HepG2 (cell line): ENCODE measurements around the gene MTHFD1L. TPM values are rescaled to one million over a fixed set of nuclear protein-coding genes. Genes with fewer than 3 reads are reported as not detected.

ENCODE experiments used
- FOXA1 ChIP-seq, 2 experiments: fragments of 450-650 bp in 1 of 2; sonication (generic) in 1 of 2; formaldehyde crosslinking in 1 of 2; IDR thresholded peaks; 2 replicates each; pipeline versions ENCODE4 v1.4.0 to v1.6.1; 2016 to 2020; ENCODE audit warnings: missing genetic modification reagents in 1 of 2
- FOXA3 ChIP-seq: IDR thresholded peaks from 2 replicates; pipeline ENCODE4 v1.6.1; 2016; ENCODE audit warnings: missing genetic modification reagents, missing compliant biosample characterization
- HNRNPLL ChIP-seq: fragments of 200-400 bp; formaldehyde crosslinking; IDR thresholded peaks from 2 replicates; pipeline ENCODE4 v1.6.1; 2017; ENCODE audit warnings: mild to moderate bottlenecking, low read depth, low read length; ENCODE audit not compliant: poor library complexity, severe bottlenecking
- PITX1 ChIP-seq: sonication (generic); formaldehyde crosslinking; IDR thresholded peaks from 2 replicates; pipeline ENCODE4 v1.5.1; 2020; ENCODE audit warnings: mild to moderate bottlenecking, missing genetic modification reagents
- SKI ChIP-seq: fragments of 450-650 bp; IDR thresholded peaks from one replicate; pipeline ENCODE4 v1.6.1; 2018; ENCODE audit warnings: mild to moderate bottlenecking; ENCODE audit not compliant: partially characterized antibody
- SNAPC4 ChIP-seq: sonication (generic); formaldehyde crosslinking; IDR thresholded peaks from 2 replicates; pipeline ENCODE4 v1.4.0; 2020; ENCODE audit warnings: mild to moderate bottlenecking, missing genetic modification reagents
- SP140L ChIP-seq: sonication (generic); formaldehyde crosslinking; IDR thresholded peaks from 2 replicates; pipeline ENCODE4 v1.4.0; 2020; ENCODE audit warnings: missing genetic modification reagents, borderline replicate concordance
- ZBTB20 ChIP-seq: sonication (generic); formaldehyde crosslinking; IDR thresholded peaks from 2 replicates; pipeline ENCODE4 v1.8.1; 2023; ENCODE audit warnings: missing genetic modification reagents, low read depth, mild to moderate bottlenecking, borderline replicate concordance
- ZNF18 ChIP-seq: sonication (generic); formaldehyde crosslinking; IDR thresholded peaks from 2 replicates; pipeline ENCODE4 v1.8.0; 2022; ENCODE audit warnings: mild to moderate bottlenecking, missing genetic modification reagents; ENCODE audit not compliant: insufficient replicate concordance
- ZNF225 ChIP-seq: sonication (generic); formaldehyde crosslinking; IDR thresholded peaks from 2 replicates; pipeline ENCODE4 v1.4.0; 2020; ENCODE audit warnings: mild to moderate bottlenecking, missing genetic modification reagents
- ZNF569 ChIP-seq: sonication (generic); formaldehyde crosslinking; IDR thresholded peaks from 2 replicates; pipeline ENCODE4 v1.5.0; 2020; ENCODE audit warnings: mild to moderate bottlenecking, missing genetic modification reagents, moderate library complexity, borderline replicate concordance
- ZNF720 ChIP-seq: sonication (generic); formaldehyde crosslinking; IDR thresholded peaks from 2 replicates; pipeline ENCODE4 v1.4.0; 2020; ENCODE audit warnings: missing genetic modification reagents
- ZNF776 ChIP-seq: sonication (generic); formaldehyde crosslinking; IDR thresholded peaks from 2 replicates; pipeline ENCODE4 v1.4.0; 2020; ENCODE audit warnings: mild to moderate bottlenecking, missing genetic modification reagents
- ZXDC ChIP-seq: sonication (generic); formaldehyde crosslinking; IDR thresholded peaks from 2 replicates; pipeline ENCODE4 v1.5.0; 2020; ENCODE audit warnings: mild to moderate bottlenecking, missing genetic modification reagents
- polyA plus RNA-seq, 8 experiments: library from polyadenylated mRNA; depleted of rRNA in 3 of 8; stranded (reverse) in 7 of 8; unstranded in 1 of 8; fragments of >200 nt; fragmentation: Illumina TruSeq in 4 of 8; extraction: Trizol in 4 of 8; gene quantifications; 2 replicates each; pipeline versions ENCODE4 v1.2.1 to v1.2.3, GENCODE V29; 2011 to 2016; ENCODE audit warnings: low read depth in 4 of 8, missing spikeins in 1 of 8, mixed read lengths in 1 of 8; ENCODE audit not compliant: insufficient read depth in 1 of 8
- total RNA-seq, 5 experiments: library from RNA; depleted of rRNA; stranded (reverse); fragments of >200 nt; fragmentation: Illumina TruSeq; extraction: Trizol; gene quantifications; 2 replicates each; pipeline ENCODE4 v1.2.3, GENCODE V29; 2016; ENCODE audit warnings: low read depth in 1 of 5
- TF ChIP-seq, protein P1 (sequence below): sonication (generic); formaldehyde crosslinking; IDR thresholded peaks from 2 replicates; pipeline ENCODE4 v1.4.0; 2020; ENCODE audit warnings: missing genetic modification reagents
- TF ChIP-seq, protein P2 (sequence below): sonication (generic); formaldehyde crosslinking; IDR thresholded peaks from 2 replicates; pipeline ENCODE4 v1.4.0; 2020; ENCODE audit warnings: missing genetic modification reagents, borderline replicate concordance

The MTHFD1L gene
- total and polyA plus RNA-seq, 2 of the 13 experiments (the other 11 are each of a cell fraction or from before 2014, with no cell fraction given), result 24.0 to 39.6 TPM

- TF ChIP-seq ZNF569 (CRISPR knock-in tag), result no peak
- TF ChIP-seq ZXDC, result no peak
- TF ChIP-seq ZNF776 (CRISPR knock-in tag), result no peak
- TF ChIP-seq ZNF225, result no peak
- no peak for TF ChIP-seq FOXA1 (IDR thresholded peaks at IDR 0.05)
- no peak for TF ChIP-seq FOXA1 (CRISPR knock-in tag; IDR thresholded peaks at IDR 0.05)
- TF ChIP-seq, protein P1, sequence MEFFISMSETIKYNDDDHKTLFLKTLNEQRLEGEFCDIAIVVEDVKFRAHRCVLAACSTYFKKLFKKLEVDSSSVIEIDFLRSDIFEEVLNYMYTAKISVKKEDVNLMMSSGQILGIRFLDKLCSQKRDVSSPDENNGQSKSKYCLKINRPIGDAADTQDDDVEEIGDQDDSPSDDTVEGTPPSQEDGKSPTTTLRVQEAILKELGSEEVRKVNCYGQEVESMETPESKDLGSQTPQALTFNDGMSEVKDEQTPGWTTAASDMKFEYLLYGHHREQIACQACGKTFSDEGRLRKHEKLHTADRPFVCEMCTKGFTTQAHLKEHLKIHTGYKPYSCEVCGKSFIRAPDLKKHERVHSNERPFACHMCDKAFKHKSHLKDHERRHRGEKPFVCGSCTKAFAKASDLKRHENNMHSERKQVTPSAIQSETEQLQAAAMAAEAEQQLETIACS (CRISPR knock-in tag), result no peak
- TF ChIP-seq ZNF18 (CRISPR knock-in tag), result no peak
- TF ChIP-seq ZNF720 (CRISPR knock-in tag), result no peak
- no peak for TF ChIP-seq SNAPC4
- no peak for TF ChIP-seq FOXA3
- TF ChIP-seq SKI, result no peak
- no peak for TF ChIP-seq PITX1 (CRISPR knock-in tag)
- no peak for TF ChIP-seq SP140L (CRISPR knock-in tag)
- TF ChIP-seq ZBTB20 (CRISPR knock-in tag), result 0 out of 2 replicates have a peak, but pooled peaks have one; percentile 3
- TF ChIP-seq HNRNPLL, result no peak
- TF ChIP-seq, protein P2, sequence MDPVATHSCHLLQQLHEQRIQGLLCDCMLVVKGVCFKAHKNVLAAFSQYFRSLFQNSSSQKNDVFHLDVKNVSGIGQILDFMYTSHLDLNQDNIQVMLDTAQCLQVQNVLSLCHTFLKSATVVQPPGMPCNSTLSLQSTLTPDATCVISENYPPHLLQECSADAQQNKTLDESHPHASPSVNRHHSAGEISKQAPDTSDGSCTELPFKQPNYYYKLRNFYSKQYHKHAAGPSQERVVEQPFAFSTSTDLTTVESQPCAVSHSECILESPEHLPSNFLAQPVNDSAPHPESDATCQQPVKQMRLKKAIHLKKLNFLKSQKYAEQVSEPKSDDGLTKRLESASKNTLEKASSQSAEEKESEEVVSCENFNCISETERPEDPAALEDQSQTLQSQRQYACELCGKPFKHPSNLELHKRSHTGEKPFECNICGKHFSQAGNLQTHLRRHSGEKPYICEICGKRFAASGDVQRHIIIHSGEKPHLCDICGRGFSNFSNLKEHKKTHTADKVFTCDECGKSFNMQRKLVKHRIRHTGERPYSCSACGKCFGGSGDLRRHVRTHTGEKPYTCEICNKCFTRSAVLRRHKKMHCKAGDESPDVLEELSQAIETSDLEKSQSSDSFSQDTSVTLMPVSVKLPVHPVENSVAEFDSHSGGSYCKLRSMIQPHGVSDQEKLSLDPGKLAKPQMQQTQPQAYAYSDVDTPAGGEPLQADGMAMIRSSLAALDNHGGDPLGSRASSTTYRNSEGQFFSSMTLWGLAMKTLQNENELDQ, result no peak
Measured at GRCh38 chr6:151059612-151060095, 194.2 kb downstream of the MTHFD1L start (continued).
